HuH-7 (cell line): Measurements from ENCODE around the gene FAM110A.
"Not testable (repeated sequence)": the region's sequence is repeated elsewhere in the genome, so short reads cannot be mapped to it uniquely, and the experiment has no call there.

Source experiments
- DNase-seq: peaks from one replicate; pipeline ENCODE4 v3.0.0; 2011; ENCODE audit warnings: low spot score

The FAM110A gene

GRCh38 chr20:873875-874607 is 40.5 kb downstream of the FAM110A start:
- no peak for DNase-seq

GRCh38 chr20:875115-875514 is 41.6 kb downstream of the FAM110A start:
- no peak for DNase-seq

DNA sequence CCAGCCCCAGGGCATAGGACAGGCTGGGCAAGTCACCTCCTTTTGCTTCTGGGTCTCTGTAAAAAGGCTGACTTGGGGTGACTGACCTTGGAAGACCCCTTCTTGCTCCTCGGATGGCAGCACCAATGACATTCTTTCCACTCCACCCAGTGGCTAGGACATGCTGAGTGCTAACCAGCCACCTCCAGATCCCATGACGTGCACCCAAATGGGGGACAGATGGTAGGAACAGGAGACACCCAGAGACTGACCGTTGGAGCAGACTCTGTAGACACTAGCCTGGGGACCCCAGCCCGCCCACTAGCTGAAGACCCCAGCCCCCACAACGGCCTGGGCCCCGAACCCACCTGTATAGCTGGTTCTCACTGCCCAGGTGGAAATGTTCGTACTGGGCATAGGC is 44.3 kb downstream of the FAM110A start:
- no peak for DNase-seq

GRCh38 chr20:878511-879307 is 45.2 kb downstream of the FAM110A start:
- DNase-seq, result peak; percentile 63

DNA sequence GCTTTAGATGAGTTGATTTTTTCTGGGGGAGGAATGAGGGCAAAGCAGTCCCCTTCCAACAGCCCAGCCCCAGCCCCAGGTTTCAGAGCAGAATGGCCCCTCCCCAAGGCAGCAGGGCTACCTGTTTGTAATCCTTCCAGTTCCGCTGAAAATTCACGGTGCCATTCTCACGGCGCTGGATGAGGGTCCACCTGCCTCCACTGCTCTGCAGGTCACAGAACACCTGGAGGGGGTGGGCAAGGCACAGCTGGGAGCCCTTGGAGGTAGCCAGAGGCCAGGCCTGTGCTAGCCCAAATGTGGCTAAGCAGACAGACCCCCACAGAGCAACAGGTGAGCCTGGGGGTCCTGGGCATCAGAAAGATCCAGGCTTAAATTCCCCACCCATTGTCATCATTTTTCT is 46.1 kb downstream of the FAM110A start:
- DNase-seq, result no peak

GRCh38 chr20:881051-881782 is 47.7 kb downstream of the FAM110A start:
- DNase-seq, result no peak

DNA sequence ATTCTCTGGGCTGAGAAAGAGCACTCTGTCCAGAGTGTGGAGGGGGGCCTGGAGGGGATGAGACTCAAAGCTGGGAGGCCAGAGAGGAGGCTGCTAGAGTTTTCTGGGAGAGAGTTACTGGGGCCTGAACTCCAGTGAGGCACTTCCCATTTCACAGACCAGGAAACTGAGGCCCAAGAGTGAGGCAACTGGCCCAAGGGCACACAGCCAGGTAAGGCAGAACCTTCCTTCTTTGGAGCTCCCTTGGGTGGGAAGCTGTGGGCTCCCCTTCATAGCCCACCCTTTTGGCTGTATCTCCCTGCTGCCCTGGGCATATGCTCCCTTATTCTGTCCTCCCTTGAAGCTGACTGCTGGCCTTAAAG is 48.2 kb downstream of the FAM110A start:
- no peak for DNase-seq

DNA sequence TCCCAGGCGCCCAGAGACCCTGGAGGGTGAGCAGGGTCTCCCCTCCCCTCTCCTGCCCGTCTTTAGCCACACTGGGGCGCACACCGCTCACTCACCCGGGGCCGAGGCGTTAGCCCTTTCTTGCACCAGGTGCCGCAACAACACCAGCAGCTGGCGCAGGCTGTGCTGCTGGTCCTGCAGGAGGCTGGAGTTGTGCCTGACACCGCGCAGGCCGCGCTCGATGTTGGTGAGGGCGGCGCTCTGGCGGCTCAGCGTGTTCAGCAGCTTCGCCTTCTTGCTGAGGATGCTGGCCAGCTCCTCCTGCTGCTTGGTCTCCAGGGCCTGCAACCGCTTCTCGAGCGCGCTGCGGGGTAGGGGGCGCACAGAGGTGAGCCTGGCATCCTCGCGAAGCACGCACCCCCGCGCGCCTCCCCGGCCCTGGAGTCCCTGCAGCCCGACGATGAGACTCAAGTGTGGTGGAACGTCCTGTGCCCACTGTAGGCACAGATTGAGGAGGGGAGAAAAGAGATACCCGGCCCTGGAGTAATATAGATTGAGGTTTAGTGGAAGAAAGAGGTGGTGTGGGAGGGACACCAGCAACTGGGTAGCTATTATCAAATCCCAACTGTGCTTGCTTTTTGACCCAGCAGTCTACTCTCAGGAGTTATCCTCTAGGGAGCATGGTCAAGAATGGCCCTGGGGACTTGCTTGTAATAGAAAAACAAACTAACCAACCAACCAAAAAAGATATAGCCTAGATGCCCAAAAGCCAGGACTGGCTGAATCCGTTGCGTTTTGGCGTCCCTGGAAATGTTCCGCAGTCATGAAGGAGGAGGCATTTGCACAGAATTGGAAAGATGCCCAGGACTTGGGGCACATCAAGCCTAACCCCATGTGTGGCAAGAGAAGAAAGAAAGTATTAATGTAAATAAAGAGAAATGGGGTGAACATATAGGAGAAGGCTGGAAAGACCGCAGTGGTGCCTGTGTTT is 51.8 kb downstream of the FAM110A start:
- DNase-seq, result no peak

DNA sequence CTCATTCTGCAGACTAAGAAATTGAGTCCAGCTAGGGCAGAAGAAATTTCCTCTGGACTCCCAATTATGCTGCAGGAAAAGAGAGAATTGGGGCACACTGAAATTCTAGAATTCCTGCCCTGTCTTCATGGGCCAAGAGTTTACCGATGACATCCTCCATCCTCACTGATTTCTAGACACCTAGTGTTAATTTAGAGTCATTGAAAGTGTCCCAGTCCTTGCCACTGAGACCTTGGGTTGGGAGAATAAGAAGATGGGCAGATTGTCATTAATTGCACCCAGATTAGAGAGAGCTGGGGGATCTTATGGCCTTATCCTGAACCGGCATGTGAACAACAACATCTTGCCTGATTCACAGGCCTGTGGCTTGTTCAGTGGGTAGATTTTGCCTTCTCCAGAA is 53.6 kb downstream of the FAM110A start:
- no peak for DNase-seq

DNA sequence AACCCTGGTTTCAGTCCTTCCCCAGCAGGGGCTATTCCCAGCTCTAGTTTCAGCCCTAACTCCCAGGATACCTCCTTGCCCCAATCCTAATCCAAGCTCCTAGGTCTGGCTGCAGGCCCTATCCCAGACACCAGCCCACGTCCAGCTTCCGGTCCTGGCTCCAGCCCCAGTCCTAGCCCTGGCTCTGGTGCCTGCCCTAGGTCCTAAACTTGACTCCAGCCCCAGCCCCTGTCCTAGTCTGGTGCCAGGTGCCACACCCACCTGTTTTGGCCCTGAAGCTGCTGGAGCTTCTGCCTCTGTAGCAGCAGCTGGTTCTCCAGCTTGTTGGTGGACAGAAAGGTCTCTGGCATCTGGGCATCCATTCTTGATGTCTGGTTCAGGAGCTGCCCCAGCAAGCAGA is 54.5 kb downstream of the FAM110A start:
- DNase-seq, result no peak

DNA sequence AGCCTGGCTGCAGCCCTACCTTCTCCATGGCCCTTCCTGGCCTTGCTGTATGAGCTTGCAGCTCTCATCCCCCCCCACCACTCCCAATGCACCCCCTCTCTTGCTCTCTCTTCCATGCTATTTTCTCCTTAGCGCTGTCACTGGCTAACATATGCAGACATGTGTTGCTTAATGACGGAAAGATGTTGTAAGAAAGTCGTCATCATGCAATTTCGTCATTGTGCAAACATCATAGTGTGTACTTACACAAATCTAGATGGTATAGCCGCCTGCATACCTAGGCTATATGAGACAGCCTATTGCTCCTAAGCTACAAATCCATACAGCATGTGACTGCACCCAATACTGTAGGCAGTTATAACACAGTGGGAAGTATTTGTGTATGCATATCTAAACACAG is 55.6 kb downstream of the FAM110A start:
- DNase-seq, result no peak

GRCh38 chr20:889932-890463 is 56.5 kb downstream of the FAM110A start:
- DNase-seq, result no peak

GRCh38 chr20:890666-891057 is 57.1 kb downstream of the FAM110A start:
- DNase-seq, result no peak

- DNase-seq, result no peak
These were observed 57.7 kb downstream of the FAM110A start for GRCh38 chr20:891058-891705.

GRCh38 chr20:891706-892080 is 58.2 kb downstream of the FAM110A start:
- no peak for DNase-seq

- not testable (repeated sequence) for DNase-seq
These were observed 58.9 kb downstream of the FAM110A start for GRCh38 chr20:892371-892770.
